ENCODE measurements around the gene OSM. TPM values are rescaled to one million over a fixed set of nuclear protein-coding genes. Genes with fewer than 3 reads are reported as not detected.

Gene OSM
- polyA plus RNA-seq, 3 donors = 48.0 to 295 (median 146) TPM

DNA sequence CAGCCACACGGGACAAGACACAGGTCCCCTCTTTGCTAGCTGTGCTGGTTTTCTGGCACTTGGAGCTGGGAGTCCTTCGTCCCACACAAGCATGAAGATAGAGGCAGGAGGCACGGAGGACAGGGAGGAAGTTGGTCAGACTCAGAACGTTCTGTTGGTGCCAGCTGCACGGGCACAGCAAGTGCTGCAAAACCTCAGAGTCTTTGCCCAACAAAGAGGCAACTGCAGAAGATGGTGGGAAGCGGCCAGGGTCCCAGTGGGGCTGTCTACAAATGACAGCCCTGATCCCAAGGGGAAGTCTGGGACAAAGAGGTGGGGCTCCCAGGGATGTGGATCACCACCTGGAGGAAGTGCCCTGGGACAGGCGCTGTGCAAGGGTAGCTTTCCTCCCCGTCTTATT lies 9.4 kb upstream of the OSM start:
- no peak overlapping the region for H2AFZ ChIP-seq (ENCODE audit: insufficient read depth, low read depth, low read length, poor library complexity, severe bottlenecking)
- DNase-seq = peak in 2 of 3 donors; percentile 41 to 48
- H3K9me3 ChIP-seq (replicated peaks in 1 of 2; ENCODE audit: control insufficient read depth in 1 of 2, insufficient read depth in 1 of 2, low read length in 2 of 2) = no peaks in the 10 kb centered on the region
- intact Hi-C loops (cut with micrococcal nuclease) = loop anchor here in 1 of 2 donors (1.0 kb wide), 1 partner anchor 11 kb away; no protein-coding TSS in a partner anchor
- no peaks in the 10 kb centered on the region for H3K79me2 ChIP-seq (ENCODE audit: insufficient read depth, low read length)
- Mint-ChIP-seq H3K4me1 (peaks cover 97% of the 10 kb centered on the region), H3K36me3 (peaks cover 10 to 32% of the 10 kb centered on the region in 2 donors), H3K9me3 (peaks cover 0 to 9% (median 0%) of the 10 kb centered on the region in 7 donors), H3K4me3 (peak overlapping the region; percentile 24 to 78), H3K27me3 (ENCODE audit: low read depth in 3 of 3) (peaks cover 11 to 28% (median 24%) of the 10 kb centered on the region in 3 donors), H3K27ac (peak overlapping the region; percentile 57 to 99 (median 75))
- no peaks in the 10 kb centered on the region for H3K36me3 ChIP-seq (replicated peaks in 1 of 2; ENCODE audit: control insufficient read depth in 1 of 2, insufficient read depth in 2 of 2, low read length in 2 of 2)
- peaks cover 80 to 91% of the 10 kb centered on the region in 2 donors for H3K4me1 ChIP-seq (ENCODE audit: control insufficient read depth in 1 of 2, insufficient read depth in 2 of 2, low read length in 2 of 2)
- peak overlapping the region in 1 of 2 donors; percentile 21 for H3K27ac ChIP-seq (ENCODE audit: low read depth in 1 of 2, low read length in 2 of 2)
- H3K4me2 ChIP-seq (replicated peaks; ENCODE audit: extremely low read depth, low read length, poor library complexity, severe bottlenecking) = no peak overlapping the region
- H3K9ac ChIP-seq (ENCODE audit: insufficient read depth, low read length, poor library complexity, severe bottlenecking) = no peak overlapping the region
- H4K20me1 ChIP-seq (ENCODE audit: insufficient read depth, low read length) = no peaks in the 10 kb centered on the region
- TF ChIP-seq, protein P1, sequence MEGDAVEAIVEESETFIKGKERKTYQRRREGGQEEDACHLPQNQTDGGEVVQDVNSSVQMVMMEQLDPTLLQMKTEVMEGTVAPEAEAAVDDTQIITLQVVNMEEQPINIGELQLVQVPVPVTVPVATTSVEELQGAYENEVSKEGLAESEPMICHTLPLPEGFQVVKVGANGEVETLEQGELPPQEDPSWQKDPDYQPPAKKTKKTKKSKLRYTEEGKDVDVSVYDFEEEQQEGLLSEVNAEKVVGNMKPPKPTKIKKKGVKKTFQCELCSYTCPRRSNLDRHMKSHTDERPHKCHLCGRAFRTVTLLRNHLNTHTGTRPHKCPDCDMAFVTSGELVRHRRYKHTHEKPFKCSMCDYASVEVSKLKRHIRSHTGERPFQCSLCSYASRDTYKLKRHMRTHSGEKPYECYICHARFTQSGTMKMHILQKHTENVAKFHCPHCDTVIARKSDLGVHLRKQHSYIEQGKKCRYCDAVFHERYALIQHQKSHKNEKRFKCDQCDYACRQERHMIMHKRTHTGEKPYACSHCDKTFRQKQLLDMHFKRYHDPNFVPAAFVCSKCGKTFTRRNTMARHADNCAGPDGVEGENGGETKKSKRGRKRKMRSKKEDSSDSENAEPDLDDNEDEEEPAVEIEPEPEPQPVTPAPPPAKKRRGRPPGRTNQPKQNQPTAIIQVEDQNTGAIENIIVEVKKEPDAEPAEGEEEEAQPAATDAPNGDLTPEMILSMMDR (IDR thresholded peaks at IDR 0.05) = no peak
- H3K27me3 ChIP-seq (ENCODE audit: control insufficient read depth in 2 of 2, insufficient read depth in 2 of 2, low read length in 2 of 2) = peaks cover 0 to 10% of the 10 kb centered on the region in 2 donors
- WGBS (ENCODE audit: insufficient coverage) = 17% methylated on average over 7 of the region's 8 CpGs
- peak overlapping the region in 1 of 3 experiments; percentile 6 for H3K4me3 ChIP-seq (replicated peaks in 1 of 3; ENCODE audit: low read depth in 2 of 3, low read length in 3 of 3)

DNA sequence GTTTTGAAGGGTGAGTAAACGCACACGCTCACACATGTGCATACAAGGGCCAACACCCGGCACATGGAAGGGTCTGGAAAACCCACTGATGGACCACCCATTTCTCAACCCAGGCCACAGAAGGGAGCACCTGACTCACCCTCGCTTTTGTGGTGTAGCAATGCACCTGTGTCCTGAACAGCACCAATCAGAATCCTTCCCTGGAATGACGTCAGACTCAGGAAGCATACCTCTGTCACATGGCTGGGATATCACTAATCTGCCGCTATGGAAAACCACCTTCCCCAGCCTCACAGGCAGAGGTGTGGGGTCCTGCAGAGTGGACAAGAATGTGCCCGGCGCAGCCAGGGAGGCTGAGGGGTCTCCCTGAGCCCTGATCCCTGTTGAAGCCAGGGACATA lies 9.0 kb upstream of the OSM start:
- no peak overlapping the region for H3K4me2 ChIP-seq (replicated peaks; ENCODE audit: extremely low read depth, low read length, poor library complexity, severe bottlenecking)
- H3K36me3 ChIP-seq (replicated peaks in 1 of 2; ENCODE audit: control insufficient read depth in 1 of 2, insufficient read depth in 2 of 2, low read length in 2 of 2) = no peaks in the 10 kb centered on the region
- peaks cover 95% of the 10 kb centered on the region for H3K4me1 Mint-ChIP-seq
- H3K9me3 ChIP-seq (replicated peaks in 1 of 2; ENCODE audit: control insufficient read depth in 1 of 2, insufficient read depth in 1 of 2, low read length in 2 of 2) = no peaks in the 10 kb centered on the region
- H3K4me3 ChIP-seq (replicated peaks in 1 of 3; ENCODE audit: low read depth in 2 of 3, low read length in 3 of 3) = no peak overlapping the region
- H3K9me3 Mint-ChIP-seq = peaks cover 0 to 9% (median 0%) of the 10 kb centered on the region in 7 donors
- peaks cover 0 to 10% of the 10 kb centered on the region in 2 donors for H3K27me3 ChIP-seq (ENCODE audit: control insufficient read depth in 2 of 2, insufficient read depth in 2 of 2, low read length in 2 of 2)
- no peak overlapping the region for H3K9ac ChIP-seq (ENCODE audit: insufficient read depth, low read length, poor library complexity, severe bottlenecking)
- WGBS (ENCODE audit: insufficient coverage) = 47% methylated on average over 5 of the region's 8 CpGs
- peak overlapping the region in 5 of 7 donors; percentile 57 to 99 (median 83) for H3K27ac Mint-ChIP-seq
- H3K4me1 ChIP-seq (ENCODE audit: control insufficient read depth in 1 of 2, insufficient read depth in 2 of 2, low read length in 2 of 2) = peaks cover 84 to 95% of the 10 kb centered on the region in 2 donors
- intact Hi-C loops (cut with micrococcal nuclease) = loop anchor here in 1 of 2 donors (1.0 kb wide), 1 partner anchor 12 kb away; no protein-coding TSS in a partner anchor
- no peak overlapping the region for H2AFZ ChIP-seq (ENCODE audit: insufficient read depth, low read depth, low read length, poor library complexity, severe bottlenecking)
- peak overlapping the region in 1 of 2 donors; percentile 21 for H3K27ac ChIP-seq (ENCODE audit: low read depth in 1 of 2, low read length in 2 of 2)
- no peaks in the 10 kb centered on the region for H4K20me1 ChIP-seq (ENCODE audit: insufficient read depth, low read length)
- H3K27me3 Mint-ChIP-seq (ENCODE audit: low read depth in 3 of 3) = peaks cover 11 to 28% (median 25%) of the 10 kb centered on the region in 3 donors
- TF ChIP-seq, protein P1 (IDR thresholded peaks at IDR 0.05) = no peak
- H3K36me3 Mint-ChIP-seq = peaks cover 10 to 33% of the 10 kb centered on the region in 2 donors
- DNase-seq = peak in 1 of 3 donors; percentile 56
- peak overlapping the region; percentile 7 to 78 for H3K4me3 Mint-ChIP-seq
- H3K79me2 ChIP-seq (ENCODE audit: insufficient read depth, low read length) = no peaks in the 10 kb centered on the region

Measured in CD14-positive monocyte (primary cell).